ENCODE results near the gene UBAC2. TPM values are rescaled to one million over a fixed set of nuclear protein-coding genes. Genes with fewer than 3 reads are reported as not detected.

Gene UBAC2
- total and polyA plus RNA-seq, 2 experiments from 2014 or later = 78.2 to 83.1 TPM

DNA sequence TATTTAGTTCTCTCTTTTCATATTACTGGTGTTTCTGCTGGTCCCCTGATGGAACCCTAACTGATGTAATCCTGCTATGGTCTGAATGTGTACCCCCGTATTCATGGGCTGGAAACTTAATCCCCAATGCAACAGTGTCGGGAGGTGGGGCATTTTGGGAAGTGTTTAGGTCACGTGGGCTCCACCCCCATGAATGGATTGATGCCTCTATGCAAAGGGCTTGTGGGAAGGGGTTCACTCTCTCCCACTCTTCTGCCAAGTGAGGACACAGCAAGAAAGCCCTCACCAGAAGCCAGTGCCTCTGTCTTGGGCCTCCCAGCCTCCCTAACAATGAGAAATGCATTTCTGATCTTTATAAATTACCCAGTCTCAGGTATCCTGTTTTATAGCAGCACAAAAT lies 21.2 kb upstream of the UBAC2 start:
- Histone ChIP-seq H4K20me1 (ENCODE audit: insufficient read depth, poor library complexity, severe bottlenecking) (no peaks in the 10 kb centered on the region), H3K27ac (no peak overlapping the region), H3K36me3 (replicated peaks; ENCODE audit: insufficient read depth, low read depth) (no peaks in the 10 kb centered on the region), H3K79me2 (no peaks in the 10 kb centered on the region), H3K4me1 (ENCODE audit: insufficient read depth) (no peaks in the 10 kb centered on the region), H3K9me2 (replicated peaks; ENCODE audit: insufficient read depth) (no peaks in the 10 kb centered on the region), H2AFZ (no peak overlapping the region), H3K4me3 (no peak overlapping the region), H3K27me3 (no peaks in the 10 kb centered on the region), H3K9me3 (ENCODE audit: low read depth) (no peaks in the 10 kb centered on the region), H3K4me2 (no peak overlapping the region)
- WGBS (ENCODE audit: low lambda C conversion rate, missing lambda C conversion rate) = 77% methylated on average over 3 of the region's 3 CpGs
- TF ChIP-seq, protein P1, sequence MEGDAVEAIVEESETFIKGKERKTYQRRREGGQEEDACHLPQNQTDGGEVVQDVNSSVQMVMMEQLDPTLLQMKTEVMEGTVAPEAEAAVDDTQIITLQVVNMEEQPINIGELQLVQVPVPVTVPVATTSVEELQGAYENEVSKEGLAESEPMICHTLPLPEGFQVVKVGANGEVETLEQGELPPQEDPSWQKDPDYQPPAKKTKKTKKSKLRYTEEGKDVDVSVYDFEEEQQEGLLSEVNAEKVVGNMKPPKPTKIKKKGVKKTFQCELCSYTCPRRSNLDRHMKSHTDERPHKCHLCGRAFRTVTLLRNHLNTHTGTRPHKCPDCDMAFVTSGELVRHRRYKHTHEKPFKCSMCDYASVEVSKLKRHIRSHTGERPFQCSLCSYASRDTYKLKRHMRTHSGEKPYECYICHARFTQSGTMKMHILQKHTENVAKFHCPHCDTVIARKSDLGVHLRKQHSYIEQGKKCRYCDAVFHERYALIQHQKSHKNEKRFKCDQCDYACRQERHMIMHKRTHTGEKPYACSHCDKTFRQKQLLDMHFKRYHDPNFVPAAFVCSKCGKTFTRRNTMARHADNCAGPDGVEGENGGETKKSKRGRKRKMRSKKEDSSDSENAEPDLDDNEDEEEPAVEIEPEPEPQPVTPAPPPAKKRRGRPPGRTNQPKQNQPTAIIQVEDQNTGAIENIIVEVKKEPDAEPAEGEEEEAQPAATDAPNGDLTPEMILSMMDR (IDR thresholded peaks at IDR 0.05; ENCODE audit: poor library complexity) = no peak
- no peak for TF ChIP-seq EZH2 (IDR thresholded peaks at IDR 0.05; ENCODE audit: borderline replicate concordance)
- no peak for TF ChIP-seq EZH2phosphoT487 (IDR thresholded peaks at IDR 0.05; ENCODE audit: low read depth, severe bottlenecking, unreplicated experiment)
- no peak for DNase-seq (ENCODE audit: low spot score)

DNA sequence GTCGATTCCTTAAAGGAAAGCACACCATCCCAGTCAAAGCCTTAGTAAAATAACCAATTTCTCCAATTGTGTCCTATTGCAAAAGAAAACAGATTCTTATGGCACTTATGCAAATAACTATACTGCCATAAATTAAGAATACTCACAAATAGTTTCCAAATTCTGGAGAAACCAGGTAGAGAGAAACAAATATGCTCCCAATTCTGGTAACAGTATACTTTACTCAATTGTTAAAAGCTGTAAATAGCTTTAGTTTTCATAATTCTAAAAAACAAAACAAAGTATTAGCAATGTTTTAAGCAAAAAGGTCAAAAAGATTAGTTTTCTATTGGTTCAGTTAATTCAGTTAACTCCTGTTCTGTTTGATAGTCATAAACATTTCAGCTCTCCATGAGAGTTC lies 18.2 kb upstream of the UBAC2 start:
- no peaks in the 10 kb centered on the region for H3K4me1 ChIP-seq (ENCODE audit: insufficient read depth)
- TF ChIP-seq, protein P1 (IDR thresholded peaks at IDR 0.05; ENCODE audit: poor library complexity) = no peak
- TF ChIP-seq EZH2phosphoT487 (IDR thresholded peaks at IDR 0.05; ENCODE audit: low read depth, severe bottlenecking, unreplicated experiment) (no peak), EZH2 (IDR thresholded peaks at IDR 0.05; ENCODE audit: borderline replicate concordance) (no peak)
- 94% methylated on average over 1 of the region's 1 CpG for WGBS (ENCODE audit: low lambda C conversion rate, missing lambda C conversion rate)
- no peak overlapping the region for H2AFZ ChIP-seq
- H3K4me3 ChIP-seq = no peak overlapping the region
- H3K27ac ChIP-seq = no peak overlapping the region
- no peaks in the 10 kb centered on the region for H3K36me3 ChIP-seq (replicated peaks; ENCODE audit: insufficient read depth, low read depth)
- no peak overlapping the region for H3K4me2 ChIP-seq
- no peaks in the 10 kb centered on the region for H3K27me3 ChIP-seq
- no peak for DNase-seq (ENCODE audit: low spot score)
- no peaks in the 10 kb centered on the region for H3K9me3 ChIP-seq (ENCODE audit: low read depth)
- no peaks in the 10 kb centered on the region for H3K79me2 ChIP-seq
- no peaks in the 10 kb centered on the region for H3K9me2 ChIP-seq (replicated peaks; ENCODE audit: insufficient read depth)
- H4K20me1 ChIP-seq (ENCODE audit: insufficient read depth, poor library complexity, severe bottlenecking) = no peaks in the 10 kb centered on the region

GRCh38 chr13:99185606-99186005 lies 15.0 kb upstream of the UBAC2 start:
- TF ChIP-seq EZH2 (IDR thresholded peaks at IDR 0.05; ENCODE audit: borderline replicate concordance) = no peak
- TF ChIP-seq, protein P1 (IDR thresholded peaks at IDR 0.05; ENCODE audit: poor library complexity) = no peak
- no peak for TF ChIP-seq EZH2phosphoT487 (IDR thresholded peaks at IDR 0.05; ENCODE audit: low read depth, severe bottlenecking, unreplicated experiment)
- WGBS (ENCODE audit: low lambda C conversion rate, missing lambda C conversion rate) = 59% methylated on average over 8 of the region's 8 CpGs
- Histone ChIP-seq H3K27ac (no peak overlapping the region), H3K9me3 (ENCODE audit: low read depth) (no peaks in the 10 kb centered on the region), H3K4me2 (no peak overlapping the region), H2AFZ (no peak overlapping the region), H3K4me3 (no peak overlapping the region), H4K20me1 (ENCODE audit: insufficient read depth, poor library complexity, severe bottlenecking) (no peaks in the 10 kb centered on the region), H3K4me1 (ENCODE audit: insufficient read depth) (no peaks in the 10 kb centered on the region), H3K27me3 (no peaks in the 10 kb centered on the region), H3K9me2 (replicated peaks; ENCODE audit: insufficient read depth) (no peaks in the 10 kb centered on the region), H3K79me2 (no peaks in the 10 kb centered on the region), H3K36me3 (replicated peaks; ENCODE audit: insufficient read depth, low read depth) (no peaks in the 10 kb centered on the region)
- no peak for DNase-seq (ENCODE audit: low spot score)

Data from hepatocyte (in vitro differentiated cells).